T-cell (primary cell): ENCODE measurements around the gene SLC1A3. TPM values are rescaled to one million over a fixed set of nuclear protein-coding genes. Genes with fewer than 3 reads are reported as not detected.

Experiments used
- ATAC-seq, 4 experiments: fragments of 200-7000 bp in 3 of 4; fragments of 150-1000 bp in 1 of 4; cut with Tn5 transposase; replicated peaks in 1 of 4; 1 replicate in 3 of 4; 2 replicates in 1 of 4; pipeline ENCODE4 v1.10.0; 2021; ENCODE audit warnings: moderate library complexity in 3 of 4, mild to moderate bottlenecking in 2 of 4, moderate number of reproducible peaks in 1 of 4
- CTCF ChIA-PET, 2 donors: fragments of 300-600 bp; sonication (Branson Sonifier 250); formaldehyde crosslinking; loops; one replicate each; lab custom pipeline; 2022; ENCODE audit warnings: antibody characterized with exemption in 2 of 2; lab: Charles Lee
- POLR2A ChIA-PET, 2 donors: fragments of 300-600 bp; sonication (Branson Sonifier 250); formaldehyde crosslinking; loops; one replicate each; lab custom pipeline; 2022; ENCODE audit warnings: antibody characterized with exemption in 2 of 2; lab: Charles Lee
- DNase-seq, 35 experiments: peaks; one replicate each; pipeline versions ENCODE4 v3.0.0 to v3.0.0-alpha.2; 2013 to 2023
- H3K27ac ChIP-seq: one replicate; pipeline ENCODE4 v1.5.1; 2013; ENCODE audit warnings: low read length
- H3K27me3 ChIP-seq, 2 experiments: replicated peaks in 1 of 2; 1 replicate in 1 of 2; 2 replicates in 1 of 2; pipeline versions ENCODE4 v1.6.1 to v1.7.0; 2013; ENCODE audit warnings: low read length in 1 of 2, mixed read lengths in 1 of 2; ENCODE audit not compliant: control insufficient read depth in 2 of 2, insufficient read depth in 2 of 2; ENCODE audit errors: extremely low read depth in 1 of 2
- H3K36me3 ChIP-seq, 2 donors: 1 replicate in 1 of 2; 2 replicates in 1 of 2; pipeline versions ENCODE4 v1.6.1 to v1.7.0; 2013; ENCODE audit warnings: low read length in 1 of 2; ENCODE audit not compliant: control insufficient read depth in 2 of 2, insufficient read depth in 1 of 2; ENCODE audit errors: extremely low read depth in 1 of 2
- H3K4me1 ChIP-seq, 2 experiments: 1 replicate in 1 of 2; 2 replicates in 1 of 2; pipeline versions ENCODE4 v1.6.1 to v1.7.0; 2013; ENCODE audit warnings: low read length in 2 of 2, mixed read lengths in 1 of 2; ENCODE audit not compliant: insufficient read depth in 2 of 2, control insufficient read depth in 1 of 2; ENCODE audit errors: extremely low read depth in 1 of 2
- H3K4me3 ChIP-seq, 2 donors: 1 replicate in 1 of 2; 2 replicates in 1 of 2; pipeline versions ENCODE4 v1.5.1 to v1.7.0; 2013; ENCODE audit warnings: mild to moderate bottlenecking in 2 of 2, low read length in 1 of 2, moderate library complexity in 1 of 2; ENCODE audit not compliant: control insufficient read depth in 1 of 2; ENCODE audit errors: extremely low read depth in 1 of 2
- H3K9me3 ChIP-seq: 2 replicates; pipeline ENCODE4 v1.7.0; 2013
- H3K27ac Mint-ChIP-seq, 2 donors: one replicate each; pipeline ENCODE4 v1.8.0; 2020 to 2021; ENCODE audit warnings: mild to moderate bottlenecking in 2 of 2, mixed read lengths in 2 of 2
- H3K27me3 Mint-ChIP-seq, 2 donors: one replicate each; pipeline ENCODE4 v1.8.0; 2021 to 2022; ENCODE audit warnings: mixed read lengths in 2 of 2
- H3K36me3 Mint-ChIP-seq: one replicate; pipeline ENCODE4 v1.8.0; 2021; ENCODE audit warnings: mixed read lengths
- H3K4me1 Mint-ChIP-seq, 3 donors: one replicate each; pipeline ENCODE4 v1.8.0; 2020 to 2022; ENCODE audit warnings: mixed read lengths in 3 of 3, mild to moderate bottlenecking in 1 of 3
- H3K4me3 Mint-ChIP-seq, 3 donors: one replicate each; pipeline ENCODE4 v1.8.0; 2020 to 2022; ENCODE audit warnings: mild to moderate bottlenecking in 3 of 3, mixed read lengths in 3 of 3, moderate library complexity in 3 of 3
- H3K9me3 Mint-ChIP-seq, 3 donors: one replicate each; pipeline ENCODE4 v1.8.0; 2020 to 2022; ENCODE audit warnings: mixed read lengths in 3 of 3
- WGBS: methylation state at CpG from one replicate; pipeline ENCODE4 v1.1.5; 2013; ENCODE audit warnings: missing lambda C conversion rate; ENCODE audit not compliant: insufficient coverage; 5-methylcytosine and 5-hydroxymethylcytosine counted together
- total RNA-seq, 35 experiments: library from RNA in 6 of 35; stranded (reverse) in 6 of 35; fragments of 120-200 nt in 1 of 35; gene quantifications; one replicate each; pipeline versions ENCODE4 v1.2.1 to v1.2.4 and lab custom pipeline; 2013 to 2026

Gene SLC1A3
- total RNA-seq, 5 donors from 2014 or later (not counting 1 experiment from before 2014, with no cell fraction given): 0.12 to 0.25 (median 0.23) TPM; not detected in 2

- WGBS: 72% methylated on average over 21 of the region's 22 CpGs
These were observed 56.0 kb downstream of the SLC1A3 start for GRCh38 chr5:36662291-36662851.

GRCh38 chr5:36664766-36665165, 58.4 kb downstream of the SLC1A3 start:
- CTCF ChIA-PET: no interaction called here

More at GRCh38 chr5:36662291-36662851, 56.0 kb downstream of the SLC1A3 start:
- no peaks in the 10 kb centered on the region for H3K36me3 ChIP-seq
- H3K27ac ChIP-seq: no peak overlapping the region
- no peaks in the 10 kb centered on the region for H3K36me3 Mint-ChIP-seq
- peaks cover 8 to 9% of the 10 kb centered on the region in 2 donors for H3K27me3 Mint-ChIP-seq
- DNase-seq (no peak), ATAC-seq (no peak)
- no peak overlapping the region for H3K27ac Mint-ChIP-seq
- no peaks in the 10 kb centered on the region for H3K9me3 ChIP-seq
- ChIA-PET POLR2A (no interaction called here), CTCF (interaction anchor here in 1 of 2 donors (0.6 kb wide), 1 partner anchor 18 kb away, joined by 5 read pairs; no protein-coding TSS in a partner anchor)
- no peaks in the 10 kb centered on the region for H3K9me3 Mint-ChIP-seq
- peaks cover 0 to 3% of the 10 kb centered on the region in 2 experiments for H3K4me1 ChIP-seq
- H3K4me3 Mint-ChIP-seq: no peak overlapping the region
- H3K4me3 ChIP-seq: no peak overlapping the region
- peaks cover 0 to 3% of the 10 kb centered on the region in 2 experiments for H3K27me3 ChIP-seq
- H3K4me1 Mint-ChIP-seq: no peaks in the 10 kb centered on the region

GRCh38 chr5:36665628-36666027, 59.2 kb downstream of the SLC1A3 start:
- H3K4me3 ChIP-seq: no peak overlapping the region
- DNase-seq (no peak), ATAC-seq (no peak)
- H3K27ac Mint-ChIP-seq: no peak overlapping the region
- no peaks in the 10 kb centered on the region for H3K36me3 Mint-ChIP-seq
- 64% methylated on average over 2 of the region's 3 CpGs for WGBS
- no peaks in the 10 kb centered on the region for H3K4me1 Mint-ChIP-seq
- H3K9me3 Mint-ChIP-seq: no peaks in the 10 kb centered on the region
- no peak overlapping the region for H3K27ac ChIP-seq
- peaks cover 0 to 3% of the 10 kb centered on the region in 2 experiments for H3K27me3 ChIP-seq
- H3K4me3 Mint-ChIP-seq: no peak overlapping the region
- H3K36me3 ChIP-seq: no peaks in the 10 kb centered on the region
- H3K27me3 Mint-ChIP-seq: peaks cover 7 to 13% of the 10 kb centered on the region in 2 donors
- H3K9me3 ChIP-seq: no peaks in the 10 kb centered on the region
- H3K4me1 ChIP-seq: peaks cover 0 to 3% of the 10 kb centered on the region in 2 experiments
- CTCF ChIA-PET: no interaction called here
- POLR2A ChIA-PET: no interaction called here

More at GRCh38 chr5:36664766-36665165, 58.4 kb downstream of the SLC1A3 start:
- Mint-ChIP-seq H3K27ac (no peak overlapping the region), H3K4me3 (no peak overlapping the region), H3K36me3 (no peaks in the 10 kb centered on the region), H3K9me3 (no peaks in the 10 kb centered on the region), H3K27me3 (peaks cover 7 to 13% of the 10 kb centered on the region in 2 donors), H3K4me1 (no peaks in the 10 kb centered on the region)
- H3K36me3 ChIP-seq: no peaks in the 10 kb centered on the region
- H3K4me3 ChIP-seq: no peak overlapping the region
- H3K9me3 ChIP-seq: no peaks in the 10 kb centered on the region
- peaks cover 0 to 3% of the 10 kb centered on the region in 2 experiments for H3K27me3 ChIP-seq
- no peak overlapping the region for H3K27ac ChIP-seq
- DNase-seq (no peak), ATAC-seq (no peak)
- peaks cover 0 to 3% of the 10 kb centered on the region in 2 experiments for H3K4me1 ChIP-seq
- WGBS: 100% methylated on average over 1 of the region's 3 CpGs
- POLR2A ChIA-PET: no interaction called here

- no peaks in the 10 kb centered on the region for H3K36me3 Mint-ChIP-seq
These were observed 59.9 kb downstream of the SLC1A3 start for GRCh38 chr5:36666274-36666673.

GRCh38 chr5:36666986-36667385, 60.6 kb downstream of the SLC1A3 start:
- Mint-ChIP-seq H3K4me1 (no peaks in the 10 kb centered on the region), H3K27ac (no peak overlapping the region), H3K36me3 (no peaks in the 10 kb centered on the region), H3K9me3 (no peaks in the 10 kb centered on the region), H3K4me3 (no peak overlapping the region), H3K27me3 (peaks cover 7 to 13% of the 10 kb centered on the region in 2 donors)
- CTCF ChIA-PET: no interaction called here
- Histone ChIP-seq H3K36me3 (no peaks in the 10 kb centered on the region), H3K4me1 (peaks cover 0 to 3% of the 10 kb centered on the region in 2 experiments), H3K27ac (no peak overlapping the region), H3K4me3 (no peak overlapping the region), H3K9me3 (no peaks in the 10 kb centered on the region), H3K27me3 (peaks cover 0 to 3% of the 10 kb centered on the region in 2 experiments)
- ATAC-seq (no peak), DNase-seq (no peak)
- POLR2A ChIA-PET: no interaction called here
- WGBS: no CpG with 5 or more reads among the region's 1 CpG

More at GRCh38 chr5:36666274-36666673, 59.9 kb downstream of the SLC1A3 start:
- H3K4me1 ChIP-seq: peaks cover 0 to 3% of the 10 kb centered on the region in 2 experiments
- POLR2A ChIA-PET: no interaction called here
- no peak overlapping the region for H3K4me3 Mint-ChIP-seq
- no peak overlapping the region for H3K4me3 ChIP-seq
- no peaks in the 10 kb centered on the region for H3K36me3 ChIP-seq
- H3K27me3 ChIP-seq: peaks cover 0 to 3% of the 10 kb centered on the region in 2 experiments
- ATAC-seq (no peak), DNase-seq (no peak)
- no peak overlapping the region for H3K27ac Mint-ChIP-seq
- H3K27me3 Mint-ChIP-seq: peaks cover 7 to 13% of the 10 kb centered on the region in 2 donors
- no peaks in the 10 kb centered on the region for H3K9me3 Mint-ChIP-seq
- CTCF ChIA-PET: no interaction called here
- no peak overlapping the region for H3K27ac ChIP-seq
- no peaks in the 10 kb centered on the region for H3K9me3 ChIP-seq
- WGBS: no CpG with 5 or more reads among the region's 2 CpGs
- H3K4me1 Mint-ChIP-seq: no peaks in the 10 kb centered on the region

GRCh38 chr5:36667824-36668223, 61.4 kb downstream of the SLC1A3 start:
- Histone ChIP-seq H3K4me3 (no peak overlapping the region), H3K9me3 (no peaks in the 10 kb centered on the region), H3K4me1 (no peaks in the 10 kb centered on the region), H3K27me3 (no peaks in the 10 kb centered on the region), H3K27ac (no peak overlapping the region), H3K36me3 (no peaks in the 10 kb centered on the region)
- no peaks in the 10 kb centered on the region for H3K9me3 Mint-ChIP-seq
- H3K4me1 Mint-ChIP-seq: no peaks in the 10 kb centered on the region
- H3K27me3 Mint-ChIP-seq: peaks cover 6 to 13% of the 10 kb centered on the region in 2 donors
- DNase-seq: no peak
- CTCF ChIA-PET: no interaction called here
- no CpG with 5 or more reads among the region's 3 CpGs for WGBS
- H3K4me3 Mint-ChIP-seq: no peak overlapping the region
- ATAC-seq: no peak
- POLR2A ChIA-PET: no interaction called here
- no peaks in the 10 kb centered on the region for H3K36me3 Mint-ChIP-seq
- no peak overlapping the region for H3K27ac Mint-ChIP-seq
